ENCODE data around the gene DCLRE1C. TPM values are rescaled to one million over a fixed set of nuclear protein-coding genes. Genes with fewer than 3 reads are reported as not detected.

Gene DCLRE1C
- total and polyA plus RNA-seq, 9 of the 15 experiments (the other 6 are each of a cell fraction or from before 2014, with no cell fraction given): 8.8 to 22.2 (median 13.9) TPM

GRCh38 chr10:14954001-14954770, at the start of gene DCLRE1C (continued):
- TF ChIP-seq, protein P1, sequence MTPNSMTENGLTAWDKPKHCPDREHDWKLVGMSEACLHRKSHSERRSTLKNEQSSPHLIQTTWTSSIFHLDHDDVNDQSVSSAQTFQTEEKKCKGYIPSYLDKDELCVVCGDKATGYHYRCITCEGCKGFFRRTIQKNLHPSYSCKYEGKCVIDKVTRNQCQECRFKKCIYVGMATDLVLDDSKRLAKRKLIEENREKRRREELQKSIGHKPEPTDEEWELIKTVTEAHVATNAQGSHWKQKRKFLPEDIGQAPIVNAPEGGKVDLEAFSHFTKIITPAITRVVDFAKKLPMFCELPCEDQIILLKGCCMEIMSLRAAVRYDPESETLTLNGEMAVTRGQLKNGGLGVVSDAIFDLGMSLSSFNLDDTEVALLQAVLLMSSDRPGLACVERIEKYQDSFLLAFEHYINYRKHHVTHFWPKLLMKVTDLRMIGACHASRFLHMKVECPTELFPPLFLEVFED (CRISPR knock-in tag; conservative IDR thresholded peaks at IDR 0.05): no peak
- no peak for TF ChIP-seq COPS2 (conservative IDR thresholded peaks at IDR 0.05)
- no peak for TF ChIP-seq CHCHD3 (CRISPR knock-in tag; IDR thresholded peaks at IDR 0.05)
- peak; percentile 98 for TF ChIP-seq MGA (IDR thresholded peaks at IDR 0.05)
- no peak for TF ChIP-seq RBM14 (IDR thresholded peaks at IDR 0.05; ENCODE audit: borderline replicate concordance, insufficient read depth, low read depth, low read length)
- TF ChIP-seq ESRRA (IDR thresholded peaks at IDR 0.05; ENCODE audit: borderline replicate concordance, low read depth): peak; percentile 84
- no peak for TF ChIP-seq ZNF586 (CRISPR knock-in tag; conservative IDR thresholded peaks at IDR 0.05)
- peak; percentile 93 for TF ChIP-seq GABPA (tag; conservative IDR thresholded peaks at IDR 0.05; ENCODE audit: low read depth)
- peak; percentile 9; the same call in 1 of the 2 replicates for TF ChIP-seq JUND (IDR thresholded peaks at IDR 0.05; ENCODE audit: borderline replicate concordance, low read depth, low read length)
- no peak for TF ChIP-seq JUND (tag; IDR thresholded peaks at IDR 0.05; ENCODE audit: borderline replicate concordance, low read depth, low read length)
- no peak for TF ChIP-seq THAP7 (CRISPR knock-in tag; IDR thresholded peaks at IDR 0.05)
- TF ChIP-seq MLX (CRISPR knock-in tag; conservative IDR thresholded peaks at IDR 0.05): peak in 1 of 2 experiments; percentile 77; a peak in 1 of 4 replicates
